ENCODE data around the gene POPDC3. TPM values are rescaled to one million over a fixed set of nuclear protein-coding genes. Genes with fewer than 3 reads are reported as not detected.

The POPDC3 gene
- total and polyA plus RNA-seq, 2 of the 13 experiments (the other 11 are each of a cell fraction or from before 2014, with no cell fraction given): 0.18 to 0.20 TPM

- DNase-seq (ENCODE audit: low spot score): no peak
- no peaks in the 10 kb centered on the region for H3K9me3 ChIP-seq (ENCODE audit: low read length)
- no peak for ATAC-seq
- no peaks in the 10 kb centered on the region for H3K4me1 ChIP-seq (ENCODE audit: insufficient read depth, low read length)
- no peak overlapping the region for H3K4me2 ChIP-seq (ENCODE audit: low read depth, low read length)
- no peaks in the 10 kb centered on the region for H3K79me2 ChIP-seq (ENCODE audit: insufficient read depth, low read length)
- H4K20me1 ChIP-seq (ENCODE audit: insufficient read depth, low read length): no peaks in the 10 kb centered on the region
- H3K4me3 ChIP-seq (replicated peaks in 1 of 3; ENCODE audit: insufficient read depth in 1 of 3, low read depth in 2 of 3, low read length in 3 of 3): no peak overlapping the region
- in situ Hi-C loops (cut with HindIII; ENCODE audit: extremely low pct_ligation_motif_present, low pct_unique_long_range_greater_than_20kb) (no loop called here), intact Hi-C loops (cut with micrococcal nuclease; ENCODE audit: unreplicated experiment) (no loop called here)
- H2AFZ ChIP-seq (ENCODE audit: low read length): no peak overlapping the region
- H3K36me3 ChIP-seq (replicated peaks in 1 of 2; ENCODE audit: control insufficient read depth in 1 of 2, insufficient read depth in 2 of 2, low read length in 2 of 2): no peaks in the 10 kb centered on the region
- no TSS peak for BruUV-seq (replicated peaks)
- H3K27ac ChIP-seq (ENCODE audit: extremely low read length, insufficient read depth, low read length): no peak overlapping the region
- no peak overlapping the region for H3K9ac ChIP-seq (ENCODE audit: insufficient read depth, low read depth, low read length)
- TF ChIP-seq ZNF766 (CRISPR knock-in tag; IDR thresholded peaks at IDR 0.05; ENCODE audit: borderline replicate concordance): no peak
- no peak for TF ChIP-seq HMGXB4 (CRISPR knock-in tag; IDR thresholded peaks at IDR 0.05; ENCODE audit: borderline replicate concordance in 1 of 2, low read depth in 1 of 2)
- TF ChIP-seq EP300 (IDR thresholded peaks at IDR 0.05; ENCODE audit: low read depth in 2 of 2, low read length in 2 of 2): no peak
- TF ChIP-seq EP300 (CRISPR knock-in tag; IDR thresholded peaks at IDR 0.05; ENCODE audit: borderline replicate concordance): no peak
- TF ChIP-seq ZNF224 (CRISPR knock-in tag; IDR thresholded peaks at IDR 0.05): no peak
- no peak for TF ChIP-seq ISX (CRISPR knock-in tag; conservative IDR thresholded peaks at IDR 0.05)
- no peak for TF ChIP-seq MIER3 (CRISPR knock-in tag; IDR thresholded peaks at IDR 0.05; ENCODE audit: borderline replicate concordance)
- TF ChIP-seq ZEB1 (IDR thresholded peaks at IDR 0.05; ENCODE audit: insufficient replicate concordance, low read depth): no peak
- TF ChIP-seq SIX1 (CRISPR knock-in tag; IDR thresholded peaks at IDR 0.05; ENCODE audit: borderline replicate concordance): no peak
- TF ChIP-seq CHD4 (IDR thresholded peaks at IDR 0.05; ENCODE audit: borderline replicate concordance, low read length): no peak
- no peak for TF ChIP-seq ZNF678 (CRISPR knock-in tag; IDR thresholded peaks at IDR 0.05)
- TF ChIP-seq MTA3 (CRISPR knock-in tag; IDR thresholded peaks at IDR 0.05): no peak
- TF ChIP-seq ZFP91 (CRISPR knock-in tag; IDR thresholded peaks at IDR 0.05; ENCODE audit: borderline replicate concordance): no peak
- no peak for TF ChIP-seq JDP2 (CRISPR knock-in tag; IDR thresholded peaks at IDR 0.05; ENCODE audit: borderline replicate concordance)
- no peak for TF ChIP-seq GFI1 (CRISPR knock-in tag; IDR thresholded peaks at IDR 0.05; ENCODE audit: borderline replicate concordance)
- TF ChIP-seq NR2F2 (IDR thresholded peaks at IDR 0.05; ENCODE audit: borderline replicate concordance, low read depth): no peak
- TF ChIP-seq ZNF879 (CRISPR knock-in tag; IDR thresholded peaks at IDR 0.05): no peak
- TF ChIP-seq KDM4B (CRISPR knock-in tag; IDR thresholded peaks at IDR 0.05): no peak
- no peak for TF ChIP-seq ZNF749 (CRISPR knock-in tag; IDR thresholded peaks at IDR 0.05; ENCODE audit: borderline replicate concordance)
- ChIA-PET CTCF (ENCODE audit: low intra/inter-chr PET ratio, low total read pairs) (no interaction called here), POLR2A (no interaction called here)
- H3K27me3 ChIP-seq (ENCODE audit: control insufficient read depth in 1 of 2, insufficient read depth in 2 of 2, low read length in 2 of 2): no peaks in the 10 kb centered on the region
- no peak for FAIRE-seq
Observed at GRCh38 chr6:105152880-105153279, 26.9 kb downstream of the POPDC3 start.
